ENCODE measurements around the gene RASGRF1. TPM values are rescaled to one million over a fixed set of nuclear protein-coding genes. Genes with fewer than 3 reads are reported as not detected.

Gene RASGRF1
- total and polyA plus RNA-seq, 2 experiments from 2014 or later: 0.05 to 0.24 TPM

DNA sequence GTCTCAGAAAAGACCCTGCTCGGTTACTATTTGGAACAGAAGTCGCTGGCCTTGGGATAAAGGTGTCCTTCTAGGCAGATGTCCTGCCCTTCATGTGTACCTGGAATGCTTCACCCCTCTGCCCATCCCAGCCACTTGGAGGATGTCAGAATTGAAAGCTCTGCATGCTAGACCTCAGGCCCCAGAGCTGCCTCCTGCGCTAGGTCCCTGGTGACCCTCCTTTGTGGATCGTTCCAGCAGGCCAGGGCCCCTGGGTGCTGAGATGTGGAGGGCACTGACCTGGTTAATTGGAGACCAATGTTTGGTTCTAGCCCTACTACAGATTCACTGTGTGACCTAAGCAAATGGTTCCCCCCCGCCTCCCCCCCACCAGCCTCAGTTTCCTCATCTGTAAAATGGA is 143.1 kb downstream of the RASGRF1 start:
- Mint-ChIP-seq H3K4me3 (no peak overlapping the region), H3K36me3 (ENCODE audit: low read depth) (no peaks in the 10 kb centered on the region; the same call in 2 of the 3 replicates), H3K4me1 (peaks cover 21% of the 10 kb centered on the region), H3K27me3 (ENCODE audit: insufficient read depth, low read depth, poor library complexity) (peaks cover 25% of the 10 kb centered on the region), H3K27ac (no peak overlapping the region), H3K9me3 (no peaks in the 10 kb centered on the region; the same call in 2 of the 3 replicates)
- ATAC-seq (no peak), DNase-seq (ENCODE audit: low spot score) (no peak)
- Histone ChIP-seq H3K4me2 (no peak overlapping the region), H3K4me3 (no peak overlapping the region), H2AFZ (no peak overlapping the region), H3K9me2 (ENCODE audit: insufficient read depth) (no peaks in the 10 kb centered on the region), H3F3A (replicated peaks; ENCODE audit: low read depth) (no peaks in the 10 kb centered on the region), H3K36me3 (ENCODE audit: insufficient read depth) (no peaks in the 10 kb centered on the region), H3K27me3 (ENCODE audit: insufficient read depth) (peaks cover 22% of the 10 kb centered on the region), H3K79me2 (replicated peaks; ENCODE audit: insufficient read depth) (no peaks in the 10 kb centered on the region), H3K27ac (ENCODE audit: low read depth) (no peak overlapping the region), H3K4me1 (ENCODE audit: insufficient read depth) (no peaks in the 10 kb centered on the region), H4K20me1 (replicated peaks; ENCODE audit: insufficient read depth) (no peaks in the 10 kb centered on the region)
- TF ChIP-seq, protein P1, sequence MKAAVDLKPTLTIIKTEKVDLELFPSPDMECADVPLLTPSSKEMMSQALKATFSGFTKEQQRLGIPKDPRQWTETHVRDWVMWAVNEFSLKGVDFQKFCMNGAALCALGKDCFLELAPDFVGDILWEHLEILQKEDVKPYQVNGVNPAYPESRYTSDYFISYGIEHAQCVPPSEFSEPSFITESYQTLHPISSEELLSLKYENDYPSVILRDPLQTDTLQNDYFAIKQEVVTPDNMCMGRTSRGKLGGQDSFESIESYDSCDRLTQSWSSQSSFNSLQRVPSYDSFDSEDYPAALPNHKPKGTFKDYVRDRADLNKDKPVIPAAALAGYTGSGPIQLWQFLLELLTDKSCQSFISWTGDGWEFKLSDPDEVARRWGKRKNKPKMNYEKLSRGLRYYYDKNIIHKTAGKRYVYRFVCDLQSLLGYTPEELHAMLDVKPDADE (IDR thresholded peaks at IDR 0.05): no peak
- TF ChIP-seq EZH2 (IDR thresholded peaks at IDR 0.05; ENCODE audit: low read depth, unreplicated experiment): no peak
- no peak for TF ChIP-seq EZH2phosphoT487 (IDR thresholded peaks at IDR 0.05; ENCODE audit: unreplicated experiment)
- TF ChIP-seq, protein P2, sequence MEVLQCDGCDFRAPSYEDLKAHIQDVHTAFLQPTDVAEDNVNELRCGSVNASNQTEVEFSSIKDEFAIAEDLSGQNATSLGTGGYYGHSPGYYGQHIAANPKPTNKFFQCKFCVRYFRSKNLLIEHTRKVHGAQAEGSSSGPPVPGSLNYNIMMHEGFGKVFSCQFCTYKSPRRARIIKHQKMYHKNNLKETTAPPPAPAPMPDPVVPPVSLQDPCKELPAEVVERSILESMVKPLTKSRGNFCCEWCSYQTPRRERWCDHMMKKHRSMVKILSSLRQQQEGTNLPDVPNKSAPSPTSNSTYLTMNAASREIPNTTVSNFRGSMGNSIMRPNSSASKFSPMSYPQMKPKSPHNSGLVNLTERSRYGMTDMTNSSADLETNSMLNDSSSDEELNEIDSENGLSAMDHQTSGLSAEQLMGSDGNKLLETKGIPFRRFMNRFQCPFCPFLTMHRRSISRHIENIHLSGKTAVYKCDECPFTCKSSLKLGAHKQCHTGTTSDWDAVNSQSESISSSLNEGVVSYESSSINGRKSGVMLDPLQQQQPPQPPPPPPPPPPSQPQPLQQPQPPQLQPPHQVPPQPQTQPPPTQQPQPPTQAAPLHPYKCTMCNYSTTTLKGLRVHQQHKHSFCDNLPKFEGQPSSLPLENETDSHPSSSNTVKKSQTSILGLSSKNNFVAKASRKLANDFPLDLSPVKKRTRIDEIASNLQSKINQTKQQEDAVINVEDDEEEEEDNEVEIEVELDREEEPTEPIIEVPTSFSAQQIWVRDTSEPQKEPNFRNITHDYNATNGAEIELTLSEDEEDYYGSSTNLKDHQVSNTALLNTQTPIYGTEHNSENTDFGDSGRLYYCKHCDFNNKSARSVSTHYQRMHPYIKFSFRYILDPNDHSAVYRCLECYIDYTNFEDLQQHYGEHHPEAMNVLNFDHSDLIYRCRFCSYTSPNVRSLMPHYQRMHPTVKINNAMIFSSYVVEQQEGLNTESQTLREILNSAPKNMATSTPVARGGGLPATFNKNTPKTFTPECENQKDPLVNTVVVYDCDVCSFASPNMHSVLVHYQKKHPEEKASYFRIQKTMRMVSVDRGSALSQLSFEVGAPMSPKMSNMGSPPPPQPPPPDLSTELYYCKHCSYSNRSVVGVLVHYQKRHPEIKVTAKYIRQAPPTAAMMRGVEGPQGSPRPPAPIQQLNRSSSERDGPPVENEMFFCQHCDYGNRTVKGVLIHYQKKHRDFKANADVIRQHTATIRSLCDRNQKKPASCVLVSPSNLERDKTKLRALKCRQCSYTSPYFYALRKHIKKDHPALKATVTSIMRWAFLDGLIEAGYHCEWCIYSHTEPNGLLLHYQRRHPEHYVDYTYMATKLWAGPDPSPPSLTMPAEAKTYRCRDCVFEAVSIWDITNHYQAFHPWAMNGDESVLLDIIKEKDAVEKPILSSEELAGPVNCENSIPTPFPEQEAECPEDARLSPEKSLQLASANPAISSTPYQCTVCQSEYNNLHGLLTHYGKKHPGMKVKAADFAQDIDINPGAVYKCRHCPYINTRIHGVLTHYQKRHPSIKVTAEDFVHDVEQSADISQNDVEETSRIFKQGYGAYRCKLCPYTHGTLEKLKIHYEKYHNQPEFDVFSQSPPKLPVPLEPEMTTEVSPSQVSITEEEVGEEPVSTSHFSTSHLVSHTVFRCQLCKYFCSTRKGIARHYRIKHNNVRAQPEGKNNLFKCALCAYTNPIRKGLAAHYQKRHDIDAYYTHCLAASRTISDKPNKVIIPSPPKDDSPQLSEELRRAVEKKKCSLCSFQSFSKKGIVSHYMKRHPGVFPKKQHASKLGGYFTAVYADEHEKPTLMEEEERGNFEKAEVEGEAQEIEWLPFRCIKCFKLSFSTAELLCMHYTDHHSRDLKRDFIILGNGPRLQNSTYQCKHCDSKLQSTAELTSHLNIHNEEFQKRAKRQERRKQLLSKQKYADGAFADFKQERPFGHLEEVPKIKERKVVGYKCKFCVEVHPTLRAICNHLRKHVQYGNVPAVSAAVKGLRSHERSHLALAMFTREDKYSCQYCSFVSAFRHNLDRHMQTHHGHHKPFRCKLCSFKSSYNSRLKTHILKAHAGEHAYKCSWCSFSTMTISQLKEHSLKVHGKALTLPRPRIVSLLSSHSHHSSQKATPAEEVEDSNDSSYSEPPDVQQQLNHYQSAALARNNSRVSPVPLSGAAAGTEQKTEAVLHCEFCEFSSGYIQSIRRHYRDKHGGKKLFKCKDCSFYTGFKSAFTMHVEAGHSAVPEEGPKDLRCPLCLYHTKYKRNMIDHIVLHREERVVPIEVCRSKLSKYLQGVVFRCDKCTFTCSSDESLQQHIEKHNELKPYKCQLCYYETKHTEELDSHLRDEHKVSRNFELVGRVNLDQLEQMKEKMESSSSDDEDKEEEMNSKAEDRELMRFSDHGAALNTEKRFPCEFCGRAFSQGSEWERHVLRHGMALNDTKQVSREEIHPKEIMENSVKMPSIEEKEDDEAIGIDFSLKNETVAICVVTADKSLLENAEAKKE (CRISPR knock-in tag; IDR thresholded peaks at IDR 0.05): no peak
- no peak for TF ChIP-seq NANOG (IDR thresholded peaks at IDR 0.05; ENCODE audit: borderline replicate concordance)
- no peak for TF ChIP-seq JUNB (IDR thresholded peaks at IDR 0.05; ENCODE audit: unreplicated experiment)
- TF ChIP-seq POLR2AphosphoS5 (IDR thresholded peaks at IDR 0.05; ENCODE audit: low read depth): no peak
- TF ChIP-seq, protein P3, sequence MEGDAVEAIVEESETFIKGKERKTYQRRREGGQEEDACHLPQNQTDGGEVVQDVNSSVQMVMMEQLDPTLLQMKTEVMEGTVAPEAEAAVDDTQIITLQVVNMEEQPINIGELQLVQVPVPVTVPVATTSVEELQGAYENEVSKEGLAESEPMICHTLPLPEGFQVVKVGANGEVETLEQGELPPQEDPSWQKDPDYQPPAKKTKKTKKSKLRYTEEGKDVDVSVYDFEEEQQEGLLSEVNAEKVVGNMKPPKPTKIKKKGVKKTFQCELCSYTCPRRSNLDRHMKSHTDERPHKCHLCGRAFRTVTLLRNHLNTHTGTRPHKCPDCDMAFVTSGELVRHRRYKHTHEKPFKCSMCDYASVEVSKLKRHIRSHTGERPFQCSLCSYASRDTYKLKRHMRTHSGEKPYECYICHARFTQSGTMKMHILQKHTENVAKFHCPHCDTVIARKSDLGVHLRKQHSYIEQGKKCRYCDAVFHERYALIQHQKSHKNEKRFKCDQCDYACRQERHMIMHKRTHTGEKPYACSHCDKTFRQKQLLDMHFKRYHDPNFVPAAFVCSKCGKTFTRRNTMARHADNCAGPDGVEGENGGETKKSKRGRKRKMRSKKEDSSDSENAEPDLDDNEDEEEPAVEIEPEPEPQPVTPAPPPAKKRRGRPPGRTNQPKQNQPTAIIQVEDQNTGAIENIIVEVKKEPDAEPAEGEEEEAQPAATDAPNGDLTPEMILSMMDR (conservative IDR thresholded peaks at IDR 0.05; ENCODE audit: low read depth in 2 of 2): no peak
- TF ChIP-seq ZNF331 (CRISPR knock-in tag; IDR thresholded peaks at IDR 0.05; ENCODE audit: low read depth): no peak
- TF ChIP-seq CREB1 (CRISPR knock-in tag; IDR thresholded peaks at IDR 0.05; ENCODE audit: low read depth): no peak
- TF ChIP-seq ZNF114 (CRISPR knock-in tag; IDR thresholded peaks at IDR 0.05): no peak
- TF ChIP-seq, protein P4, sequence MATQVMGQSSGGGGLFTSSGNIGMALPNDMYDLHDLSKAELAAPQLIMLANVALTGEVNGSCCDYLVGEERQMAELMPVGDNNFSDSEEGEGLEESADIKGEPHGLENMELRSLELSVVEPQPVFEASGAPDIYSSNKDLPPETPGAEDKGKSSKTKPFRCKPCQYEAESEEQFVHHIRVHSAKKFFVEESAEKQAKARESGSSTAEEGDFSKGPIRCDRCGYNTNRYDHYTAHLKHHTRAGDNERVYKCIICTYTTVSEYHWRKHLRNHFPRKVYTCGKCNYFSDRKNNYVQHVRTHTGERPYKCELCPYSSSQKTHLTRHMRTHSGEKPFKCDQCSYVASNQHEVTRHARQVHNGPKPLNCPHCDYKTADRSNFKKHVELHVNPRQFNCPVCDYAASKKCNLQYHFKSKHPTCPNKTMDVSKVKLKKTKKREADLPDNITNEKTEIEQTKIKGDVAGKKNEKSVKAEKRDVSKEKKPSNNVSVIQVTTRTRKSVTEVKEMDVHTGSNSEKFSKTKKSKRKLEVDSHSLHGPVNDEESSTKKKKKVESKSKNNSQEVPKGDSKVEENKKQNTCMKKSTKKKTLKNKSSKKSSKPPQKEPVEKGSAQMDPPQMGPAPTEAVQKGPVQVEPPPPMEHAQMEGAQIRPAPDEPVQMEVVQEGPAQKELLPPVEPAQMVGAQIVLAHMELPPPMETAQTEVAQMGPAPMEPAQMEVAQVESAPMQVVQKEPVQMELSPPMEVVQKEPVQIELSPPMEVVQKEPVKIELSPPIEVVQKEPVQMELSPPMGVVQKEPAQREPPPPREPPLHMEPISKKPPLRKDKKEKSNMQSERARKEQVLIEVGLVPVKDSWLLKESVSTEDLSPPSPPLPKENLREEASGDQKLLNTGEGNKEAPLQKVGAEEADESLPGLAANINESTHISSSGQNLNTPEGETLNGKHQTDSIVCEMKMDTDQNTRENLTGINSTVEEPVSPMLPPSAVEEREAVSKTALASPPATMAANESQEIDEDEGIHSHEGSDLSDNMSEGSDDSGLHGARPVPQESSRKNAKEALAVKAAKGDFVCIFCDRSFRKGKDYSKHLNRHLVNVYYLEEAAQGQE (IDR thresholded peaks at IDR 0.05; ENCODE audit: unreplicated experiment): no peak
- TF ChIP-seq STAT1 (IDR thresholded peaks at IDR 0.05; ENCODE audit: unreplicated experiment): no peak

Data from GM23338 (cell line).